ENCODE results near the gene KANK4. TPM values are rescaled to one million over a fixed set of nuclear protein-coding genes. Genes with fewer than 3 reads are reported as not detected.

The KANK4 gene
- total RNA-seq, 4 donors from 2014 or later, result 14.5 TPM; not detected in 3

DNA sequence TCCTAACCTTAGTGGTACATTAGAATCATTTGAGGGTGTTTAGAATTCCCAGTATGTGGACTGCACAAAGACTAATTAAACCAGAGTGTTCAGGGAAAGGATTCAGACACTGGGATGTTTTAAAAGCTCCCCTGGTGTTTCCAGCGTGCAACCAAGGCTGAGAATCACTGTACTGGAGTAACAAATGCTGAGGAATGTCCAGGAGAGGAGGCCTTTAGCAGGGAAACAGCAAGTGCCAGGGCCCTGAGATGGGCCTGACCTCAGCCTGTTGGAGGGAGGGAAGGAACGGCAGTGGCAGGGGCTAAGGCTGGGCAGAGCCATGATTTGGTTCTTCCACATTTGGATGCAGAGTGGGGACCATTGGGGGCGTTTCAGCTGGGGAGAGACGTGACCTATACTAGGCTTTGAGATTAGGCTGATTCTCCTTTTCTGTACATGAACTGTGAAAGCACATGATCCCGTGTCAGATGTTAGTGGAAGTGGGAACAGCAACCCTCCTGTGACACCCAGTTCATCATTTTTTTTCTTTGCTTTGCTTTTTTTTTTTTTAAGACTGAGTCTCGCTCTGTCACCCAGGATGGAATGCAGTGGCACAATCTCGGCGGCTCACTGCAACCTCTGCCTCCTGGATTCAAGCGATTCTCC lies 49.3 kb downstream of the KANK4 start:
- Histone ChIP-seq H3K36me3 (no peaks in the 10 kb centered on the region), H3K4me3 (no peak overlapping the region), H3K4me1 (no peaks in the 10 kb centered on the region), H3K9me3 (no peaks in the 10 kb centered on the region), H3K27me3 (no peaks in the 10 kb centered on the region), H3K27ac (no peak overlapping the region)
- TF ChIP-seq POLR2A (IDR thresholded peaks at IDR 0.05), result no peak
- TF ChIP-seq CTCF (IDR thresholded peaks at IDR 0.05), result no peak
- intact Hi-C loops (cut with DNase I; ENCODE audit: low total_unique reads), result no loop called here
- no peak for DNase-seq

- Histone ChIP-seq H3K27me3 (no peaks in the 10 kb centered on the region), H3K36me3 (no peaks in the 10 kb centered on the region), H3K9me3 (no peaks in the 10 kb centered on the region), H3K27ac (no peak overlapping the region), H3K4me1 (no peaks in the 10 kb centered on the region), H3K4me3 (no peak overlapping the region)
- no peak for TF ChIP-seq CTCF (IDR thresholded peaks at IDR 0.05)
- no peak for TF ChIP-seq POLR2A (IDR thresholded peaks at IDR 0.05)
- intact Hi-C loops (cut with DNase I; ENCODE audit: low total_unique reads), result no loop called here
- no peak for DNase-seq
Measured at GRCh38 chr1:62269439-62269838, 49.8 kb downstream of the KANK4 start.

GRCh38 chr1:62268315-62268714 lies 50.9 kb downstream of the KANK4 start:
- Histone ChIP-seq H3K4me3 (no peak overlapping the region), H3K4me1 (no peaks in the 10 kb centered on the region), H3K27ac (no peak overlapping the region), H3K27me3 (no peaks in the 10 kb centered on the region), H3K9me3 (no peaks in the 10 kb centered on the region), H3K36me3 (no peaks in the 10 kb centered on the region)
- no peak for DNase-seq
- intact Hi-C loops (cut with DNase I; ENCODE audit: low total_unique reads), result no loop called here
- TF ChIP-seq CTCF (IDR thresholded peaks at IDR 0.05) (no peak), POLR2A (IDR thresholded peaks at IDR 0.05) (no peak)

DNA sequence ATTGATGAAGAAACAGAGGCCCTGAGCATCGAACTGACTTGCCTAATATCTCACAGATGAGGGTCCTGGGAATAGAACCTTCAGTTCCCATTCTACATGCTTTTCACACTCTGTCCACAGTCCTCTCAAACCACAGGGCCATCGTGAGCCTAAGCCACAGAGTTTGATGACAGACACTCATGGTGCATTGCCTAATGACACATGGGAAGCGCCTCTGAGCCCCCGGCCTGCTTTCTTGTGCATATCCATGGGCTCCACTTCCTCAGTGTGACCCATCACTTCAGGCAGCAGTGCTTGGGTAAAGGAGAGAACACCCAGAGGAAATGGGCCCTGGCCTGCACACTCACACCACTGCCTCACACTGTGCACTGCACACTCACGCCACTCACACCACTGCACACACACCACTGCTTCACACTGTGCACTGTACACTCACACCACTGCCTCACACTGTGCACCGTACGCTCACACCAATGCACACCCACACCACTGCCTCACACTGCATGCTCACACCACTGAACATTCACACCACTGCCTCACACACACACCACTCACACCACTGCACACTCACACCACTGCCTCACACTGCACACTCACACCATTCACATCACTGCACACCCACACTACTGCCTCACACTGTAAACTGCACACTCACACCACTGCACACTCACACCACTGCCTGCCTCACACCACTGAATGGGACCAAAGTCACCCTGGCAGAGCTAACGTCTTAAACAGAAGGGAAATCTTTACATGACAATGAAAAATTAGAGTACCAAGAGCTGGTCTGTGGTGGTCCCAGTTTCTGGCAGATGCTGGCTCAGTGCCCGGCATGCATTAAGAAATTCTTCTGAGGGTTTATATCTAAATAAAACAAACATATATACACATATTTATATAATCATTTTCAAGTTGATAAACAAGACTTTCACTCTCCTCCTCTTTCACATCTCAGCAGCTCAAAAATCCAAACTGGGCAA lies 53.0 kb downstream of the KANK4 start:
- H3K4me1 ChIP-seq, result no peaks in the 10 kb centered on the region
- no peaks in the 10 kb centered on the region for H3K27me3 ChIP-seq
- no peak overlapping the region for H3K4me3 ChIP-seq
- H3K27ac ChIP-seq, result no peak overlapping the region
- TF ChIP-seq CTCF (IDR thresholded peaks at IDR 0.05), result no peak
- TF ChIP-seq POLR2A (IDR thresholded peaks at IDR 0.05), result no peak
- H3K9me3 ChIP-seq, result no peaks in the 10 kb centered on the region
- intact Hi-C loops (cut with DNase I; ENCODE audit: low total_unique reads), result no loop called here
- H3K36me3 ChIP-seq, result no peaks in the 10 kb centered on the region
- no peak for DNase-seq

- no peak overlapping the region for H3K4me3 ChIP-seq
- intact Hi-C loops (cut with DNase I; ENCODE audit: low total_unique reads), result no loop called here
- no peaks in the 10 kb centered on the region for H3K4me1 ChIP-seq
- TF ChIP-seq POLR2A (IDR thresholded peaks at IDR 0.05) (no peak), CTCF (IDR thresholded peaks at IDR 0.05) (no peak)
- H3K36me3 ChIP-seq, result no peaks in the 10 kb centered on the region
- H3K9me3 ChIP-seq, result no peaks in the 10 kb centered on the region
- H3K27me3 ChIP-seq, result no peaks in the 10 kb centered on the region
- no peak overlapping the region for H3K27ac ChIP-seq
- DNase-seq, result no peak
Measured at GRCh38 chr1:62263814-62264353, 55.4 kb downstream of the KANK4 start.

Measured in uterus (tissue), 4 donors.